Endothelial cell of umbilical vein (primary cell): ENCODE measurements around the gene COL13A1. TPM values are rescaled to one million over a fixed set of nuclear protein-coding genes. Genes with fewer than 3 reads are reported as not detected.

Experiments
- BruUV-seq: library from RNA; stranded (reverse); fragments of 400-500 nt; replicated peaks from 2 replicates; lab custom pipeline; 2021; lab: Mats Ljungman, UMichigan
- CTCF ChIA-PET: fragments of 300-600, 350-600 bp; sonication (Branson Sonifier 250); formaldehyde crosslinking; loops from one replicate; lab custom pipeline; 2021; ENCODE audit warnings: antibody characterized with exemption, inconsistent platforms; lab: Charles Lee
- POLR2A ChIA-PET: fragments of 300-600, 350-600 bp; sonication (Branson Sonifier 250); formaldehyde crosslinking; loops from one replicate; lab custom pipeline; 2021; ENCODE audit warnings: antibody characterized with exemption, inconsistent platforms; lab: Charles Lee
- DNase-seq: peaks from one replicate; pipeline ENCODE4 v3.0.0-alpha.2; 2011; ENCODE audit warnings: low read depth, low spot score
- FAIRE-seq: peaks from 2 replicates; lab custom pipeline; 2011; peaks lifted over from hg19 to GRCh38; lab: Jason Lieb, UNC
- H2AFZ ChIP-seq: 2 replicates; pipeline ENCODE4 v1.6.0; 2012; ENCODE audit warnings: low read depth, low read length, control low read depth, inconsistent platforms
- H3K27ac ChIP-seq: 2 replicates; pipeline ENCODE4 v1.5.1; 2011; ENCODE audit warnings: low read depth, mild to moderate bottlenecking, control low read depth, low read length, moderate library complexity; ENCODE audit not compliant: insufficient read depth
- H3K27me3 ChIP-seq, 2 experiments: 2 replicates each; pipeline versions ENCODE4 v1.6.0 to v1.6.1; 2011; ENCODE audit warnings: low read length in 2 of 2, mixed read lengths in 1 of 2; ENCODE audit not compliant: control insufficient read depth in 2 of 2, insufficient read depth in 2 of 2
- H3K36me3 ChIP-seq, 2 experiments: 2 replicates in 1 of 2; 3 replicates in 1 of 2; pipeline ENCODE4 v1.5.1; 2011; ENCODE audit warnings: low read length in 2 of 2, mild to moderate bottlenecking in 1 of 2, moderate library complexity in 1 of 2; ENCODE audit not compliant: control insufficient read depth in 2 of 2, insufficient read depth in 2 of 2; ENCODE audit errors: extremely low read depth in 1 of 2
- H3K4me1 ChIP-seq: 3 replicates; pipeline ENCODE4 v1.5.1; 2011; ENCODE audit warnings: mild to moderate bottlenecking, low read length; ENCODE audit not compliant: control insufficient read depth, insufficient read depth; ENCODE audit errors: extremely low read depth
- H3K4me2 ChIP-seq: 2 replicates; pipeline ENCODE4 v1.6.1; 2011; ENCODE audit warnings: low read length, control low read depth, mixed read lengths; ENCODE audit not compliant: insufficient read depth
- H3K4me3 ChIP-seq, 3 experiments: fragments of 200-600 bp in 1 of 3; sonication (generic), shearing (Covaris generic) in 1 of 3; replicated peaks in 1 of 3; 2 replicates each; pipeline ENCODE4 v1.5.1; 2011 to 2016; ENCODE audit warnings: control low read depth in 3 of 3, low read length in 3 of 3, mild to moderate bottlenecking in 2 of 3, inconsistent platforms in 1 of 3, low read depth in 1 of 3, moderate library complexity in 1 of 3; ENCODE audit not compliant: insufficient read depth in 1 of 3
- H3K79me2 ChIP-seq: 2 replicates; pipeline ENCODE4 v1.6.0; 2012; ENCODE audit warnings: low read length, inconsistent platforms; ENCODE audit not compliant: control insufficient read depth, insufficient read depth
- H3K9ac ChIP-seq: replicated peaks from 2 replicates; pipeline ENCODE3; 2011; ENCODE audit warnings: low read length, control low read depth; ENCODE audit not compliant: insufficient read depth; ENCODE audit errors: extremely low read depth
- H3K9me1 ChIP-seq: replicated peaks from 3 replicates; pipeline ENCODE4 v1.6.0; 2011; ENCODE audit warnings: mild to moderate bottlenecking, low read length; ENCODE audit not compliant: control insufficient read depth, insufficient read depth; ENCODE audit errors: extremely low read depth
- H3K9me3 ChIP-seq: replicated peaks from 2 replicates; pipeline ENCODE4 v1.5.1; 2012; ENCODE audit warnings: low read length, inconsistent platforms; ENCODE audit not compliant: control insufficient read depth, insufficient read depth
- H4K20me1 ChIP-seq: replicated peaks from 2 replicates; pipeline ENCODE3; 2011; ENCODE audit warnings: mild to moderate bottlenecking, low read length; ENCODE audit not compliant: control insufficient read depth, insufficient read depth; ENCODE audit errors: extremely low read depth
- CTCF ChIP-seq, 2 donors: IDR thresholded peaks; 1 replicate in 1 of 2; 2 replicates in 1 of 2; pipeline ENCODE4 v1.5.1; 2011; ENCODE audit warnings: low read length in 2 of 2, mild to moderate bottlenecking in 2 of 2, moderate library complexity in 2 of 2, control low read depth in 1 of 2, inconsistent platforms in 1 of 2, low read depth in 1 of 2; ENCODE audit not compliant: insufficient read depth in 1 of 2; ENCODE audit errors: extremely low read depth in 1 of 2
- EZH2 ChIP-seq: IDR thresholded peaks from 2 replicates; pipeline ENCODE4 v1.6.1; 2012; ENCODE audit warnings: borderline replicate concordance, low read depth, mild to moderate bottlenecking, moderate library complexity, low read length, inconsistent platforms; ENCODE audit not compliant: severe bottlenecking
- FOS ChIP-seq: IDR thresholded peaks from 2 replicates; pipeline ENCODE4 v1.6.1; 2011; ENCODE audit warnings: mild to moderate bottlenecking, low read length, moderate library complexity, borderline replicate concordance; ENCODE audit not compliant: insufficient read depth
- GATA2 ChIP-seq: IDR thresholded peaks from 2 replicates; pipeline ENCODE4 v1.7.0; 2011; ENCODE audit warnings: low read depth, mild to moderate bottlenecking, moderate library complexity, mixed read lengths, low read length; ENCODE audit not compliant: insufficient read length, insufficient read depth
- JUN ChIP-seq: IDR thresholded peaks from 2 replicates; pipeline ENCODE4 v1.6.1; 2011; ENCODE audit warnings: borderline replicate concordance, low read depth; ENCODE audit not compliant: insufficient read length, insufficient read depth
- MAX ChIP-seq: IDR thresholded peaks from 2 replicates; pipeline ENCODE4 v1.6.1; 2011; ENCODE audit not compliant: insufficient read depth, insufficient read length
- MYC ChIP-seq: IDR thresholded peaks from one replicate; pipeline ENCODE4 v1.6.1; 2011; ENCODE audit warnings: mild to moderate bottlenecking, low read depth, low read length
- POLR2A ChIP-seq: IDR thresholded peaks from 2 replicates; pipeline ENCODE4 v1.6.1; 2012; ENCODE audit warnings: low read depth, mild to moderate bottlenecking, control low read depth, low read length
- POLR2AphosphoS5 ChIP-seq: IDR thresholded peaks from 2 replicates; pipeline ENCODE4 v1.6.1; 2012; ENCODE audit warnings: low read depth, mild to moderate bottlenecking, control low read depth, low read length, moderate library complexity; ENCODE audit not compliant: insufficient read depth
- dilution Hi-C: fragments of 300-500 bp; cut with MboI; formaldehyde crosslinking; loops from one replicate; pipeline ENCODE4 v1.15.0; 2019; ENCODE audit warnings: low sequenced_read_pairs; ENCODE audit not compliant: extremely low pct_ligation_motif_present
- intact Hi-C: fragments of 100-400 bp; cut with micrococcal nuclease; formaldehyde crosslinking; loops from one replicate; pipeline ENCODE4 v1.10.0; 2022
- polyA plus RNA-seq, 4 experiments: library from polyadenylated mRNA; depleted of rRNA in 3 of 4; stranded (reverse) in 3 of 4; unstranded in 1 of 4; fragments of >200 nt; gene quantifications; 2 replicates each; pipeline versions ENCODE4 v1.2.1 to v1.2.3, GENCODE V29; 2011 to 2012; ENCODE audit warnings: missing spikeins in 1 of 4
- total RNA-seq: library from RNA; stranded (reverse); gene quantifications from 2 replicates; pipeline ENCODE4 v1.2.3, GENCODE V29; 2021

COL13A1 gene
- total and polyA plus RNA-seq, 2 donors (not counting 3 experiments of a cell fraction or from before 2014, with no cell fraction given), result 21.4 to 47.5 TPM

- no peaks in the 10 kb centered on the region for H3K9me3 ChIP-seq
- dilution Hi-C loops, result no loop called here
- H3K9ac ChIP-seq, result no peak overlapping the region
- H3K9me1 ChIP-seq, result no peaks in the 10 kb centered on the region
- H3K79me2 ChIP-seq, result no peaks in the 10 kb centered on the region
- no TSS peak for BruUV-seq
- H4K20me1 ChIP-seq, result no peaks in the 10 kb centered on the region
- TF ChIP-seq MYC, result no peak
- no peak for TF ChIP-seq JUN
- no peak for TF ChIP-seq POLR2AphosphoS5
- TF ChIP-seq CTCF (IDR thresholded peaks at IDR 0.05; ENCODE audit: extremely low read depth in 1 of 2, insufficient read depth in 1 of 2, low read depth in 1 of 2, low read length in 2 of 2), result no peak
- no peak for TF ChIP-seq FOS
- no peak for TF ChIP-seq GATA2
- TF ChIP-seq EZH2, result no peak
- TF ChIP-seq POLR2A, result no peak
- TF ChIP-seq MAX, result no peak
- FAIRE-seq, result no peak
- ChIA-PET CTCF (interaction anchor here (0.9 to 3.5 kb wide), 5 partner anchors 8 to 41 kb away, joined by 3 to 11 read pairs (median 3); no protein-coding TSS in a partner anchor), POLR2A (interaction anchor here (0.6 kb wide), 1 partner anchor 15 kb away, joined by 3 read pairs; no protein-coding TSS in a partner anchor)
- no peak overlapping the region for H3K4me2 ChIP-seq
- H3K36me3 ChIP-seq, result no peaks in the 10 kb centered on the region
- H3K27me3 ChIP-seq, result no peaks in the 10 kb centered on the region
- intact Hi-C loops, result no loop called here
- H3K4me1 ChIP-seq, result peaks cover 40% of the 10 kb centered on the region
- H2AFZ ChIP-seq, result no peak overlapping the region
- H3K27ac ChIP-seq, result no peak overlapping the region
- no peak overlapping the region for H3K4me3 ChIP-seq
- no peak for DNase-seq
Observed at GRCh38 chr10:69873135-69873639, 71.5 kb downstream of the COL13A1 start.
